Osteocyte (in vitro differentiated cells): Measurements from ENCODE around the gene PGGHG. TPM values are rescaled to one million over a fixed set of nuclear protein-coding genes. Genes with fewer than 3 reads are reported as not detected.

Experiments used
- DNase-seq: peaks from one replicate; pipeline ENCODE4 v3.0.0; 2021; ENCODE audit warnings: mixed read lengths; ENCODE audit not compliant: unreplicated experiment; ENCODE audit errors: extremely low spot score
- H3K27ac Mint-ChIP-seq: one replicate; pipeline ENCODE4 v1.8.0; 2021; ENCODE audit warnings: mild to moderate bottlenecking, mixed read lengths; ENCODE audit not compliant: unreplicated experiment
- H3K27me3 Mint-ChIP-seq: one replicate; pipeline ENCODE4 v1.8.0; 2021; ENCODE audit warnings: mixed read lengths; ENCODE audit not compliant: unreplicated experiment
- H3K36me3 Mint-ChIP-seq: one replicate; pipeline ENCODE4 v1.8.0; 2021; ENCODE audit warnings: mixed read lengths; ENCODE audit not compliant: unreplicated experiment
- H3K4me1 Mint-ChIP-seq: one replicate; pipeline ENCODE4 v1.8.0; 2021; ENCODE audit warnings: mixed read lengths; ENCODE audit not compliant: unreplicated experiment
- H3K4me3 Mint-ChIP-seq: one replicate; pipeline ENCODE4 v1.8.0; 2021; ENCODE audit warnings: mild to moderate bottlenecking, moderate library complexity, mixed read lengths; ENCODE audit not compliant: unreplicated experiment
- H3K9me3 Mint-ChIP-seq: one replicate; pipeline ENCODE4 v1.8.0; 2021; ENCODE audit warnings: mixed read lengths; ENCODE audit not compliant: unreplicated experiment
- CTCF ChIP-seq: fragments of 200-600 bp; sonication (generic); IDR thresholded peaks from 2 replicates; pipeline ENCODE4 v1.5.0; 2021; ENCODE audit warnings: antibody characterized with exemption, mild to moderate bottlenecking, moderate library complexity
- total RNA-seq: library from RNA; stranded (reverse); gene quantifications from 2 replicates; pipeline ENCODE4 v1.2.1, GENCODE V29; 2021

The PGGHG gene
- total RNA-seq, 1 donor from 2014 or later = 43.4 TPM

- Mint-ChIP-seq H3K4me3 (no peak overlapping the region), H3K27ac (no peak overlapping the region), H3K9me3 (no peaks in the 10 kb centered on the region), H3K4me1 (peaks cover 6% of the 10 kb centered on the region), H3K27me3 (peaks cover 24% of the 10 kb centered on the region), H3K36me3 (no peaks in the 10 kb centered on the region)
- DNase-seq = no peak
- no peak for TF ChIP-seq CTCF
Observed at GRCh38 chr11:269146-269890, 19.6 kb upstream of the PGGHG start.

- no peak overlapping the region for H3K27ac Mint-ChIP-seq
- DNase-seq = no peak
- H3K27me3 Mint-ChIP-seq = peaks cover 36% of the 10 kb centered on the region
- no peak for TF ChIP-seq CTCF
- peaks cover 6% of the 10 kb centered on the region for H3K4me1 Mint-ChIP-seq
- no peaks in the 10 kb centered on the region for H3K9me3 Mint-ChIP-seq
- H3K36me3 Mint-ChIP-seq = no peaks in the 10 kb centered on the region
- H3K4me3 Mint-ChIP-seq = no peak overlapping the region
Observed at GRCh38 chr11:270451-271318, 18.2 kb upstream of the PGGHG start.

DNA sequence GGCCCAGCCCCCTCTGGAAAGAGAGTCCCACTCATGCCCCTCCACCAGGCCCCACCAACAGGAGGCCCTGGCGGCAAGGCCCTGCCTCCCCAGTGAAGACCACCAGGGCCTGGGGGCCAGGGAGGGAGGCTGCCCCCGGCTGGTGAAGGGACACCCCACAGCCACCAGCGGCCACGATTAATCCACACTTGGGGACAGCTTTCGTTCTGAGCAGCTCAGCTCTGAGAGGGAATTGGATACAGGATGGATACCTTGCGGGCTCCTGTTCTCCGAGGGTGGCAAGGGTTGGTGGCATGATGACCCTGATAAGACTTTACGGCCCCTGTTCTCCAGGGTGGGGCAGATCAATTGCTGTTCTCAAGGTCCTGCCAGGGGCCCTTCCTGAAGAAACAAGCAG is 17.6 kb upstream of the PGGHG start:
- Mint-ChIP-seq H3K27ac (no peak overlapping the region), H3K4me1 (peaks cover 6% of the 10 kb centered on the region), H3K4me3 (no peak overlapping the region), H3K27me3 (peaks cover 42% of the 10 kb centered on the region), H3K9me3 (peaks cover 5% of the 10 kb centered on the region), H3K36me3 (no peaks in the 10 kb centered on the region)
- DNase-seq = no peak
- TF ChIP-seq CTCF = no peak

DNA sequence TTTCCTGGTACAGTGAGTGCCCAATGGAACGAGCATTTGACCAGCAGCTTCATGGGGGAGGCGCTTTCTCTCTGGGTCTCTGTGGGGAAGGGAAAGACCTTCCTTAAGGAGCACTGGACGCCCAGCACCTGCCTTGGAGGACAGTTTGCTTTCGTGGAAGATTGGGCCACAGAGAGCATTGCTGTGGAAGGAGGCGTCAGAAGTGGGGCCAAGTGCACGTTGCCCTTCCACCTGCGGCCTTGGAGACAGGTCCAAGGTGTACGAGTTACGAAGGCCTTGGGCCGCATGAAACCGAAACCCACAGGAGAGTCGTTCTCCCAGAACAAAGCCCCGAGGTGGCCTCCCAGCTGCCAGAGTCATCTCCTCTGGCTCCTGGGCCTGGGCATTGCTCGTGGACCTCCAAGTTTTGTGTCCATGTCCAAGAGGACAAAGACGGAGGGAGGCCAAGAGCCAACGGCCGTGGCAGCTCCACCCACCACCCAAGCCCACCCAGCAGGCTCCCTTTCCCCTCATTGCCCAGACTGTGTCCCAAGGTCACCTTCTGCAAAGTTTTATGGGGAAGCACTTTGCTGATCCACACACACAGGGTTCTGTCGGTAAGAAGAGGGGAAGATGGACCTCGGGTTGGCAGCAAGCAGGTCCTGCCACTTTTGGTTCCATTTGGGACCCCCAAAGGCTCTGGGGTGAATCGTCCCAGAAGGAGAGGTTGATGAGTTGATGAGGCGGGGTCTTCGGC is 16.6 kb upstream of the PGGHG start:
- Mint-ChIP-seq H3K27ac (no peak overlapping the region), H3K4me3 (no peak overlapping the region), H3K4me1 (peaks cover 6% of the 10 kb centered on the region), H3K9me3 (peaks cover 10% of the 10 kb centered on the region), H3K36me3 (no peaks in the 10 kb centered on the region), H3K27me3 (peaks cover 49% of the 10 kb centered on the region)
- no peak for TF ChIP-seq CTCF
- DNase-seq = no peak

- Mint-ChIP-seq H3K27ac (no peak overlapping the region), H3K27me3 (peaks cover 52% of the 10 kb centered on the region)
Observed at GRCh38 chr11:272931-273198, 16.1 kb upstream of the PGGHG start.

More at GRCh38 chr11:272931-273198, 16.1 kb upstream of the PGGHG start:
- Mint-ChIP-seq H3K9me3 (peaks cover 10% of the 10 kb centered on the region), H3K4me1 (peaks cover 6% of the 10 kb centered on the region), H3K4me3 (no peak overlapping the region), H3K36me3 (no peaks in the 10 kb centered on the region)
- no peak for DNase-seq
- no peak for TF ChIP-seq CTCF
